ENCODE measurements around the gene CTNND2.

GRCh38 chr5:11547730-11548129, 356.5 kb downstream of the CTNND2 start:
- no peak for TF ChIP-seq POLR2A (IDR thresholded peaks at IDR 0.05; ENCODE audit: low read depth)
- TF ChIP-seq, protein P1, sequence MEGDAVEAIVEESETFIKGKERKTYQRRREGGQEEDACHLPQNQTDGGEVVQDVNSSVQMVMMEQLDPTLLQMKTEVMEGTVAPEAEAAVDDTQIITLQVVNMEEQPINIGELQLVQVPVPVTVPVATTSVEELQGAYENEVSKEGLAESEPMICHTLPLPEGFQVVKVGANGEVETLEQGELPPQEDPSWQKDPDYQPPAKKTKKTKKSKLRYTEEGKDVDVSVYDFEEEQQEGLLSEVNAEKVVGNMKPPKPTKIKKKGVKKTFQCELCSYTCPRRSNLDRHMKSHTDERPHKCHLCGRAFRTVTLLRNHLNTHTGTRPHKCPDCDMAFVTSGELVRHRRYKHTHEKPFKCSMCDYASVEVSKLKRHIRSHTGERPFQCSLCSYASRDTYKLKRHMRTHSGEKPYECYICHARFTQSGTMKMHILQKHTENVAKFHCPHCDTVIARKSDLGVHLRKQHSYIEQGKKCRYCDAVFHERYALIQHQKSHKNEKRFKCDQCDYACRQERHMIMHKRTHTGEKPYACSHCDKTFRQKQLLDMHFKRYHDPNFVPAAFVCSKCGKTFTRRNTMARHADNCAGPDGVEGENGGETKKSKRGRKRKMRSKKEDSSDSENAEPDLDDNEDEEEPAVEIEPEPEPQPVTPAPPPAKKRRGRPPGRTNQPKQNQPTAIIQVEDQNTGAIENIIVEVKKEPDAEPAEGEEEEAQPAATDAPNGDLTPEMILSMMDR (IDR thresholded peaks at IDR 0.05) = no peak
- TF ChIP-seq EP300 (IDR thresholded peaks at IDR 0.05) = no peak
- TF ChIP-seq POLR2AphosphoS5 (IDR thresholded peaks at IDR 0.05) = no peak

Data from esophagus muscularis mucosa (tissue), 4 donors.